ENCODE measurements around the gene GPR17. TPM values are rescaled to one million over a fixed set of nuclear protein-coding genes. Genes with fewer than 3 reads are reported as not detected.
A peak's percentile ranks its signal among the peaks of the same experiment; 100 is the strongest.

Gene GPR17
- total RNA-seq, 1 experiment from 2014 or later, result not detected

DNA sequence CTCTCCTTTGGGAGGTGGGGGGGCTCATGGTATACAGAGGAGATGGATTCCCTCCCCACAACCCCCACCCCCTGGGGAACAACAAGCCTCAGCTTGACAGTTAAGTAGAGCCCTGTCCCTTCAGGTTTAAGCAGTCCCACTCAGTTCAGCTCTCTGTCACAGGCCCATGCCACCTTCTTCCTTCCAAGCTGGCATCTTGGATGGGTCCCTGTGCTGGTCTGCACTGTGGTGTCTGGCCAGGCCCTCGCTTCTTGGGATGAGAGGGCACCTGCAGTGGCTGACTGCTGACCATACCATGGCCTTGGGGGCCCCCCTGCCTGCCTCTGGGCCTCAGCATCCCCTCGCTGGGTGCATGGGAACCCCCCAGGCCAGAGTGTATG lies 20.4 kb upstream of the GPR17 start:
- H3K9me3 ChIP-seq (ENCODE audit: control insufficient read depth, insufficient read depth, low read depth, low read length), result no peaks in the 10 kb centered on the region
- H3K4me1 ChIP-seq (ENCODE audit: control insufficient read depth, insufficient read depth, low read length), result no peaks in the 10 kb centered on the region
- TF ChIP-seq TCF7L2 (IDR thresholded peaks at IDR 0.05; ENCODE audit: low read depth, low read length) (no peak), SIN3A (IDR thresholded peaks at IDR 0.05; ENCODE audit: borderline replicate concordance, insufficient read depth, low read depth, low read length) (no peak), POLR2AphosphoS5 (IDR thresholded peaks at IDR 0.05; ENCODE audit: low read depth, low read length) (no peak)
- TF ChIP-seq, protein P1, sequence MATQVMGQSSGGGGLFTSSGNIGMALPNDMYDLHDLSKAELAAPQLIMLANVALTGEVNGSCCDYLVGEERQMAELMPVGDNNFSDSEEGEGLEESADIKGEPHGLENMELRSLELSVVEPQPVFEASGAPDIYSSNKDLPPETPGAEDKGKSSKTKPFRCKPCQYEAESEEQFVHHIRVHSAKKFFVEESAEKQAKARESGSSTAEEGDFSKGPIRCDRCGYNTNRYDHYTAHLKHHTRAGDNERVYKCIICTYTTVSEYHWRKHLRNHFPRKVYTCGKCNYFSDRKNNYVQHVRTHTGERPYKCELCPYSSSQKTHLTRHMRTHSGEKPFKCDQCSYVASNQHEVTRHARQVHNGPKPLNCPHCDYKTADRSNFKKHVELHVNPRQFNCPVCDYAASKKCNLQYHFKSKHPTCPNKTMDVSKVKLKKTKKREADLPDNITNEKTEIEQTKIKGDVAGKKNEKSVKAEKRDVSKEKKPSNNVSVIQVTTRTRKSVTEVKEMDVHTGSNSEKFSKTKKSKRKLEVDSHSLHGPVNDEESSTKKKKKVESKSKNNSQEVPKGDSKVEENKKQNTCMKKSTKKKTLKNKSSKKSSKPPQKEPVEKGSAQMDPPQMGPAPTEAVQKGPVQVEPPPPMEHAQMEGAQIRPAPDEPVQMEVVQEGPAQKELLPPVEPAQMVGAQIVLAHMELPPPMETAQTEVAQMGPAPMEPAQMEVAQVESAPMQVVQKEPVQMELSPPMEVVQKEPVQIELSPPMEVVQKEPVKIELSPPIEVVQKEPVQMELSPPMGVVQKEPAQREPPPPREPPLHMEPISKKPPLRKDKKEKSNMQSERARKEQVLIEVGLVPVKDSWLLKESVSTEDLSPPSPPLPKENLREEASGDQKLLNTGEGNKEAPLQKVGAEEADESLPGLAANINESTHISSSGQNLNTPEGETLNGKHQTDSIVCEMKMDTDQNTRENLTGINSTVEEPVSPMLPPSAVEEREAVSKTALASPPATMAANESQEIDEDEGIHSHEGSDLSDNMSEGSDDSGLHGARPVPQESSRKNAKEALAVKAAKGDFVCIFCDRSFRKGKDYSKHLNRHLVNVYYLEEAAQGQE (IDR thresholded peaks at IDR 0.05; ENCODE audit: insufficient read depth in 1 of 2, low read depth in 2 of 2, low read length in 1 of 2), result no peak
- TF ChIP-seq, protein P2, sequence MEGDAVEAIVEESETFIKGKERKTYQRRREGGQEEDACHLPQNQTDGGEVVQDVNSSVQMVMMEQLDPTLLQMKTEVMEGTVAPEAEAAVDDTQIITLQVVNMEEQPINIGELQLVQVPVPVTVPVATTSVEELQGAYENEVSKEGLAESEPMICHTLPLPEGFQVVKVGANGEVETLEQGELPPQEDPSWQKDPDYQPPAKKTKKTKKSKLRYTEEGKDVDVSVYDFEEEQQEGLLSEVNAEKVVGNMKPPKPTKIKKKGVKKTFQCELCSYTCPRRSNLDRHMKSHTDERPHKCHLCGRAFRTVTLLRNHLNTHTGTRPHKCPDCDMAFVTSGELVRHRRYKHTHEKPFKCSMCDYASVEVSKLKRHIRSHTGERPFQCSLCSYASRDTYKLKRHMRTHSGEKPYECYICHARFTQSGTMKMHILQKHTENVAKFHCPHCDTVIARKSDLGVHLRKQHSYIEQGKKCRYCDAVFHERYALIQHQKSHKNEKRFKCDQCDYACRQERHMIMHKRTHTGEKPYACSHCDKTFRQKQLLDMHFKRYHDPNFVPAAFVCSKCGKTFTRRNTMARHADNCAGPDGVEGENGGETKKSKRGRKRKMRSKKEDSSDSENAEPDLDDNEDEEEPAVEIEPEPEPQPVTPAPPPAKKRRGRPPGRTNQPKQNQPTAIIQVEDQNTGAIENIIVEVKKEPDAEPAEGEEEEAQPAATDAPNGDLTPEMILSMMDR (IDR thresholded peaks at IDR 0.05), result no peak
- intact Hi-C loops (cut with micrococcal nuclease; ENCODE audit: unreplicated experiment), result no loop called here
- no peaks in the 10 kb centered on the region for H3K27me3 ChIP-seq (ENCODE audit: control insufficient read depth, insufficient read depth, low read length)
- ATAC-seq, result peak; percentile 15; the same call in 1 of the 2 replicates
- no peak overlapping the region for H3K27ac ChIP-seq (ENCODE audit: low read length)
- ChIA-PET POLR2A (interaction anchor here (0.6 kb wide), 1 partner anchor 321 kb away, joined by 3 read pairs; no protein-coding TSS in a partner anchor), CTCF (interaction anchor here (1.0 kb wide), 1 partner anchor 34 kb away, joined by 3 read pairs; no protein-coding TSS in a partner anchor)
- no peak for DNase-seq (ENCODE audit: low read depth, low spot score)
- H3K36me3 ChIP-seq (ENCODE audit: control insufficient read depth, insufficient read depth, low read length), result no peaks in the 10 kb centered on the region
- in situ Hi-C loops (cut with HindIII; ENCODE audit: low pct_unique_long_range_greater_than_20kb, low sequenced_read_pairs), result no loop called here
- H3K4me3 ChIP-seq (ENCODE audit: low read depth in 2 of 2, low read length in 2 of 2), result no peak overlapping the region
- no TSS peak for BruUV-seq (replicated peaks)

DNA sequence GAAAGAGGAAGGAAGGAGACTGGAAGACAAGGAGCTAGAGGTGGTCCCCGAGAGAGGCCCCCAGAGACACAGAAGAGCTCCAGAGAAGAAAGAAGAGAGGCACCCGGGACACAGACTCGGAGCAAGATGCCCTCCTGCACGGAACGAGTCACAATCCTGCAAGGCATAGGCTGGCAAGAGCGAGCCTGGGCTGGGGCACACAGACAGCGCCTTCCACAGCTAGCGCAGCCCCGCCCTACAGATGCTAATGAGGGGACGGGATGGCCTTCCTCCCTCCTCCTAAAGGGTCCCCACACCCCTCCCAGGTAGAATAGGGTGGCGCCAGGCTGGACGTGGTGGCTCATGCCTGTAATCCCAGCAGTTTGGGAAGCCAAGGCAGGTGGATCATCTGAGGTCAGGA lies 19.8 kb upstream of the GPR17 start:
- Histone ChIP-seq H3K4me3 (ENCODE audit: low read depth in 2 of 2, low read length in 2 of 2) (no peak overlapping the region), H3K27me3 (ENCODE audit: control insufficient read depth, insufficient read depth, low read length) (no peaks in the 10 kb centered on the region), H3K4me1 (ENCODE audit: control insufficient read depth, insufficient read depth, low read length) (no peaks in the 10 kb centered on the region), H3K9me3 (ENCODE audit: control insufficient read depth, insufficient read depth, low read depth, low read length) (no peaks in the 10 kb centered on the region), H3K27ac (ENCODE audit: low read length) (no peak overlapping the region), H3K36me3 (ENCODE audit: control insufficient read depth, insufficient read depth, low read length) (no peaks in the 10 kb centered on the region)
- ATAC-seq (no peak), DNase-seq (ENCODE audit: low read depth, low spot score) (no peak)
- POLR2A ChIA-PET, result no interaction called here
- CTCF ChIA-PET, result no interaction called here
- BruUV-seq (replicated peaks), result no TSS peak
- intact Hi-C loops (cut with micrococcal nuclease; ENCODE audit: unreplicated experiment), result no loop called here
- TF ChIP-seq POLR2AphosphoS5 (IDR thresholded peaks at IDR 0.05; ENCODE audit: low read depth, low read length), result no peak
- TF ChIP-seq, protein P1 (IDR thresholded peaks at IDR 0.05; ENCODE audit: insufficient read depth in 1 of 2, low read depth in 2 of 2, low read length in 1 of 2), result no peak
- TF ChIP-seq, protein P2 (IDR thresholded peaks at IDR 0.05), result no peak
- no peak for TF ChIP-seq TCF7L2 (IDR thresholded peaks at IDR 0.05; ENCODE audit: low read depth, low read length)
- TF ChIP-seq SIN3A (IDR thresholded peaks at IDR 0.05; ENCODE audit: borderline replicate concordance, insufficient read depth, low read depth, low read length), result no peak
- in situ Hi-C loops (cut with HindIII; ENCODE audit: low pct_unique_long_range_greater_than_20kb, low sequenced_read_pairs), result no loop called here
